PC-9 (cell line): ENCODE data around the gene WIPF1.

ENCODE experiments used
- CTCF ChIP-seq: fragments of 200-600 bp; sonication (generic); conservative IDR thresholded peaks from 2 replicates; pipeline ENCODE4 v1.6.1; 2017; ENCODE audit warnings: mixed run types, antibody characterized with exemption, mild to moderate bottlenecking, moderate library complexity
- EZH2 ChIP-seq: fragments of 200-600 bp; sonication (generic); IDR thresholded peaks from 2 replicates; pipeline ENCODE4 v1.8.0; 2017; ENCODE audit warnings: antibody characterized with exemption, low read depth

GRCh38 chr2:174518395-174518794 is 79.2 kb downstream of the WIPF1 start:
- TF ChIP-seq CTCF, result no peak
- no peak for TF ChIP-seq EZH2
